NCI-H345 treated with DMSO at 0.1 percent for 48 hours (cell line): ENCODE data around the gene ATP11C.
"Not testable (repeated sequence)": the region's sequence is repeated elsewhere in the genome, so short reads cannot be mapped to it uniquely, and the experiment has no call there.

Source experiments
- DNase-seq: peaks from one replicate; lab custom pipeline; 2025; ENCODE audit not compliant: unreplicated experiment; lab: John Stamatoyannopoulos, UW

ATP11C gene

GRCh38 chrX:139738581-139738980, 194.3 kb downstream of the ATP11C start:
- DNase-seq: peak; percentile 3

DNA sequence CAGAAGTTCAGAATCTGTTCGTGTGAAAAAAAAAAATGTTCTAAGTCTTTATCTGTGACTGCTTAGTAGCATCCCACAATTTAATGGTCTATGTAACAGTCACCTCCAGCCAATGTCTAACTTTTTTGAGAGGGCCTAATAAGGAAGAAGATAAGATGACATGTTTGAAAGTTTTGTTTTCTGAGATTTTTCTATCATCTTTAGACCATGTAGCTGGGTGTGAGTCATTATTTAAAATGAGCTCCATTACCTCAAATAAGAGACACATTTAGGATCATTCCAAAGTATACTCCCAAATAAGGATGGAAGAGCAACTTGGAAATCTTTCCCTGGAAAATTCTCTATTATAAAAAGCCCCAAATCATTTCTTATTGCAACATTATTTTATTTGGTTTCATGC, 196.7 kb downstream of the ATP11C start:
- DNase-seq: no peak

DNA sequence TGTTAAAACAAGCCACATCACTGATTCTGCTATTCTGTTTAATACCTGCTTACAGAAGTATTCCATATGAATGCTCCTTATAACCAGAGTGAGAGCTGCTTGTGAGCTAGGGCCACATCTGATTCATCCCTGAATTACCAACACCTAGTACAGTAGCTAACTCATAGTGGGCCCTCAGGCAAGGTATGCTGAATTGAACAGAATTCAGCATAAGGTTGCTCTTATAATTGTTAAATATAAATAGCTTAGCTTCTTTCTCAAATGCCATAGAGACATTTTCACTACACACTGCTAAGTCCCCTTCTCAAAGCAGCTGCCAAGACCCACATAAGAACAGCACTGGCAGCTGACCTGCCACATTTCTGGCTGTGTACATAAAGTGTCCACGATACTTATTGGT, 197.9 kb downstream of the ATP11C start:
- DNase-seq: no peak

GRCh38 chrX:139725720-139726119, 207.1 kb downstream of the ATP11C start:
- DNase-seq: no peak

- no peak for DNase-seq
These were observed 208.2 kb downstream of the ATP11C start for GRCh38 chrX:139724626-139725025.

GRCh38 chrX:139720979-139721378, 211.9 kb downstream of the ATP11C start:
- no peak for DNase-seq

GRCh38 chrX:139720136-139720535, 212.7 kb downstream of the ATP11C start:
- no peak for DNase-seq

- no peak for DNase-seq
These were observed 224.8 kb downstream of the ATP11C start, which contains the start of gene MCF2 for GRCh38 chrX:139708067-139708466. Gene MCF2 (minus strand): TSS chrX:139708167. CDS start chrX:139651744, 56,423 bp downstream.

DNA sequence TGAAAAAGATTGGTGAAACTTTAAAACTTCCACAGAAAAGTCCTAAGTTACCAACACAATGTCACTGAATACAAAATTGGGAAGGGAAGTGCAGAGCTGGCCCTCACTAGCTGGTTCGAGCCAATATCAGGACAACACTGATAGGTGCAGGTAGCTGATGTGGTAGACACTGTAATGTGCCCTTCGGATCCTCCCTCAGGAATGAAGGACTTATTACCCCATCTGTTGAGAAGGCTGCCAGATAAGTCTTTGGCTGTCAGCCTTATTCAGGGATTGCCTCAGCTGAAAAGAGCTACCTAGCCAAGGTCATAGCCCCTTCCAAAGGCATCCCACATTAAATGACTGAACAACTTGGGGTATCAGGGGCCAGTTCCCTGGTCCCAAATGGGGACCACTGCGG, 230.2 kb downstream of the ATP11C start:
- DNase-seq: no peak

- DNase-seq: no peak
These were observed 239.9 kb downstream of the ATP11C start for GRCh38 chrX:139692908-139693307.

- no peak for DNase-seq
These were observed 240.4 kb downstream of the ATP11C start for GRCh38 chrX:139692506-139692849.

GRCh38 chrX:139691843-139692505, 240.9 kb downstream of the ATP11C start:
- no peak for DNase-seq

- DNase-seq: no peak
These were observed 241.4 kb downstream of the ATP11C start for GRCh38 chrX:139691493-139691842.

DNA sequence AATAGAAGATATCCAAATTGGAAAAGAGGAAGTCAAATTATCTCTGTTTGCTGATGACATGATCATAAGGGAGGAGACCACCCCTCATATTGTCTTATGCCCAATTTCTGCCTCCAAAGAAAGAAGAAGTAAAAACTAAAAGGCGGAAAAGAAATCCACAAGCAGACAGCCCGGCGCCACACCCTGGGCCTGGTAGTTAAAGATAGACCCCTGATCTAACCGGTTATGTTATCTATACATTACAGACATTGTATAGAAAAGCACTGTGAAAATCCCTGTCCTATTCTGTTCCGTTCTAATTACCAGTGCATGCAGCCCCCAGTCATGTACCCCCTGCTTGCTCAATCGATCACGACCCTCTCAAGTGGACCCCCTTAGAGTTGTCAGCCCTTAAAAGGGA, 247.7 kb downstream of the ATP11C start:
- DNase-seq: not testable (repeated sequence)

DNA sequence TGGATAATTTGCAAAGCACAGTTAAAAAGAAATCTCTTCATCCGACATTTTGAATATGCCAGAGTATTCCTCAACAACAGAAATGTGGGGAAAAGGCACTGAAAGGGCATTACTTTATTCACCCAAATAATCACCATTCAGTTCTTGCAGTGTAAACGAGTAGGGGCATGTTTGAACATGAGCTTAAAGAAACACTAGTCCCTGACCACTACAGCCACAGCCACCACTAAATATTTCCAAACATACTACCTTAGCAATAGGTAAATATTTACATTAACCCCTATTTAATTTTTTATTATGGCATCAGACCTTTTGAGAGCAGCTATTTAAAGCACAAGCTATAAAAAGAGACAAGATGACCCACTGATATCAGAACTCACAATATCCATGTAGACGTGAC, 252.5 kb downstream of the ATP11C start:
- DNase-seq: no peak
